Coronary artery (tissue), 2 donors: ENCODE data around the gene RPL36A.

Experiments
- DNase-seq: peaks from one replicate; pipeline ENCODE4 v3.0.0-alpha.2; 2017; ENCODE audit warnings: low spot score
- H3K27ac ChIP-seq, 2 donors: fragments of 200-600 bp; sonication (generic); one replicate each; pipeline ENCODE4 v1.5.1; 2016 to 2019
- H3K4me3 ChIP-seq: fragments of 200-600 bp; sonication (generic); 2 replicates; pipeline ENCODE4 v1.5.1; 2016; ENCODE audit warnings: mild to moderate bottlenecking, moderate library complexity
- CTCF ChIP-seq: fragments of 200-600 bp; sonication (generic); IDR thresholded peaks from one replicate; pipeline ENCODE4 v1.5.1; 2019; ENCODE audit warnings: antibody characterized with exemption

RPL36A gene

GRCh38 chrX:101360390-101360789 lies 30.4 kb upstream of the RPL36A start:
- no peak for DNase-seq
- no peak overlapping the region for H3K27ac ChIP-seq
- no peak overlapping the region for H3K4me3 ChIP-seq
- no peak for TF ChIP-seq CTCF

- no peak for TF ChIP-seq CTCF
- H3K27ac ChIP-seq, result no peak overlapping the region
- H3K4me3 ChIP-seq, result no peak overlapping the region
- no peak for DNase-seq
Observed at GRCh38 chrX:101362116-101362515, 28.7 kb upstream of the RPL36A start.

- TF ChIP-seq CTCF, result no peak
- H3K27ac ChIP-seq, result no peak overlapping the region
- no peak overlapping the region for H3K4me3 ChIP-seq
- DNase-seq, result no peak
Observed at GRCh38 chrX:101362757-101363156, 28.1 kb upstream of the RPL36A start.

- no peak overlapping the region for H3K4me3 ChIP-seq
- no peak for DNase-seq
- no peak for TF ChIP-seq CTCF
- no peak overlapping the region for H3K27ac ChIP-seq
Observed at GRCh38 chrX:101365301-101365795, 25.5 kb upstream of the RPL36A start.

- no peak for TF ChIP-seq CTCF
- no peak for DNase-seq
- Histone ChIP-seq H3K4me3 (no peak overlapping the region), H3K27ac (no peak overlapping the region)
Observed at GRCh38 chrX:101368800-101369199, 22.0 kb upstream of the RPL36A start.

- no peak for TF ChIP-seq CTCF
- DNase-seq, result no peak
- H3K4me3 ChIP-seq, result no peak overlapping the region
- H3K27ac ChIP-seq, result no peak overlapping the region
Observed at GRCh38 chrX:101369687-101370086, 21.1 kb upstream of the RPL36A start.

- H3K27ac ChIP-seq, result no peak overlapping the region
- no peak for DNase-seq
Observed at GRCh38 chrX:101370888-101371504, 19.8 kb upstream of the RPL36A start.

More at GRCh38 chrX:101370888-101371504, 19.8 kb upstream of the RPL36A start:
- no peak overlapping the region for H3K4me3 ChIP-seq
- no peak for TF ChIP-seq CTCF
